GM23338 (cell line): ENCODE results near the gene FOXP1. TPM values are rescaled to one million over a fixed set of nuclear protein-coding genes. Genes with fewer than 3 reads are reported as not detected.

ENCODE experiments used
- ATAC-seq: fragments of 200-7000 bp; cut with Tn5 transposase; 3 replicates; pipeline ENCODE4 v1.9.1; 2020
- DNase-seq: peaks from one replicate; pipeline ENCODE4 v3.0.0-alpha.2; 2015; ENCODE audit warnings: low spot score
- H2AFZ ChIP-seq: fragments of 200-600 bp; sonication (generic); 2 replicates; pipeline ENCODE4 v1.8.0; 2016; ENCODE audit warnings: antibody characterized with exemption, mild to moderate bottlenecking, moderate library complexity
- H3F3A ChIP-seq: fragments of 200-600 bp; sonication (generic); replicated peaks from 2 replicates; pipeline ENCODE4 v1.8.0; 2017; ENCODE audit warnings: antibody characterized with exemption, mixed run types, low read depth
- H3K27ac ChIP-seq: fragments of 200-600 bp; sonication (generic); 2 replicates; pipeline ENCODE4 v1.6.1; 2016; ENCODE audit warnings: low read depth
- H3K27me3 ChIP-seq: fragments of 200-600 bp; sonication (generic); 2 replicates; pipeline ENCODE4 v1.8.0; 2016; ENCODE audit warnings: mild to moderate bottlenecking, mixed run types, moderate library complexity; ENCODE audit not compliant: insufficient read depth
- H3K36me3 ChIP-seq: fragments of 200-600 bp; sonication (generic); 2 replicates; pipeline ENCODE4 v1.8.0; 2016; ENCODE audit warnings: mild to moderate bottlenecking; ENCODE audit not compliant: insufficient read depth
- H3K4me1 ChIP-seq: fragments of 200-600 bp; sonication (generic); 2 replicates; pipeline ENCODE4 v1.8.0; 2016; ENCODE audit warnings: mild to moderate bottlenecking, moderate library complexity; ENCODE audit not compliant: insufficient read depth
- H3K4me2 ChIP-seq: fragments of 200-600 bp; sonication (generic); 2 replicates; pipeline ENCODE4 v1.7.1; 2017; ENCODE audit warnings: mixed run types
- H3K4me3 ChIP-seq: fragments of 200-600 bp; sonication (generic); 2 replicates; pipeline ENCODE4 v1.6.1; 2016; ENCODE audit warnings: mixed run types
- H3K79me2 ChIP-seq: fragments of 200-600 bp; sonication (generic); replicated peaks from 2 replicates; pipeline ENCODE4 v1.8.0; 2017; ENCODE audit warnings: mild to moderate bottlenecking; ENCODE audit not compliant: insufficient read depth
- H3K9me2 ChIP-seq: fragments of 200-600 bp; sonication (generic); 2 replicates; pipeline ENCODE4 v1.8.0; 2017; ENCODE audit not compliant: insufficient read depth
- H4K20me1 ChIP-seq: fragments of 200-600 bp; sonication (generic); replicated peaks from 2 replicates; pipeline ENCODE4 v1.8.0; 2017; ENCODE audit warnings: mild to moderate bottlenecking; ENCODE audit not compliant: insufficient read depth
- H3K27ac Mint-ChIP-seq: 2 replicates; pipeline ENCODE4 v1.8.0; 2020; ENCODE audit warnings: inconsistent platforms, mild to moderate bottlenecking, moderate library complexity, mixed read lengths
- H3K27me3 Mint-ChIP-seq: 3 replicates; pipeline ENCODE4 v1.8.0; 2022; ENCODE audit warnings: low read depth, mild to moderate bottlenecking, moderate library complexity, mixed read lengths, inconsistent platforms; ENCODE audit not compliant: insufficient read depth, poor library complexity
- H3K36me3 Mint-ChIP-seq: 3 replicates; pipeline ENCODE4 v1.8.0; 2021; ENCODE audit warnings: low read depth, mild to moderate bottlenecking, inconsistent platforms, moderate library complexity, mixed read lengths
- H3K4me1 Mint-ChIP-seq: 3 replicates; pipeline ENCODE4 v1.8.0; 2020; ENCODE audit warnings: mild to moderate bottlenecking, inconsistent platforms, mixed read lengths
- H3K4me3 Mint-ChIP-seq: 3 replicates; pipeline ENCODE4 v1.8.0; 2021; ENCODE audit warnings: moderate library complexity, mild to moderate bottlenecking, inconsistent platforms, mixed read lengths
- H3K9me3 Mint-ChIP-seq: 3 replicates; pipeline ENCODE4 v1.8.0; 2020; ENCODE audit warnings: moderate library complexity, mild to moderate bottlenecking, inconsistent platforms, mixed read lengths
- CREB1 ChIP-seq: fragments of 250-450 bp; sonication (Bioruptor Pico); IDR thresholded peaks from 2 replicates; pipeline ENCODE4 v1.5.0; 2020; ENCODE audit warnings: low read depth, mild to moderate bottlenecking, moderate library complexity
- ETS1 ChIP-seq: IDR thresholded peaks from 2 replicates; pipeline ENCODE4 v1.6.1; 2016; ENCODE audit warnings: antibody characterized with exemption
- EZH2phosphoT487 ChIP-seq: fragments of 200-600 bp; sonication (generic); IDR thresholded peaks from one replicate; pipeline ENCODE4 v1.8.1; 2018; ENCODE audit warnings: antibody characterized with exemption; ENCODE audit not compliant: unreplicated experiment
- JUNB ChIP-seq: IDR thresholded peaks from one replicate; pipeline ENCODE4 v1.6.1; 2016; ENCODE audit warnings: antibody characterized with exemption; ENCODE audit not compliant: unreplicated experiment
- POLR2AphosphoS5 ChIP-seq: IDR thresholded peaks from 2 replicates; pipeline ENCODE4 v1.6.1; 2016; ENCODE audit warnings: antibody characterized with exemption, low read depth
- STAT1 ChIP-seq: IDR thresholded peaks from one replicate; pipeline ENCODE4 v1.6.1; 2016; ENCODE audit warnings: antibody characterized with exemption; ENCODE audit not compliant: unreplicated experiment
- polyA plus RNA-seq: library from polyadenylated mRNA; unstranded; fragments of >200 nt; fragmentation: Nextera tagmentation; extraction: Ambion mirVana; gene quantifications from 2 replicates; pipeline ENCODE4 v1.2.1, GENCODE V29; 2016
- total RNA-seq: library from RNA; depleted of rRNA; stranded (reverse); fragments of >200 nt; shearing (Covaris generic); gene quantifications from 2 replicates; pipeline ENCODE4 v1.2.3, GENCODE V29; 2014
- TF ChIP-seq, protein P1 (sequence below), 2 experiments: fragments of 200-600 bp in 1 of 2; sonication (generic) in 1 of 2; conservative IDR thresholded peaks; 2 replicates each; pipeline versions ENCODE4 v1.5.1 to v1.6.1; 2016 to 2017; ENCODE audit warnings: antibody characterized with exemption in 2 of 2, low read depth in 2 of 2, mild to moderate bottlenecking in 2 of 2, moderate library complexity in 1 of 2
- TF ChIP-seq, protein P2 (sequence below): IDR thresholded peaks from one replicate; pipeline ENCODE4 v1.6.1; 2018; ENCODE audit warnings: antibody characterized with exemption; ENCODE audit not compliant: unreplicated experiment

The FOXP1 gene
- total and polyA plus RNA-seq, 2 experiments from 2014 or later: 32.9 to 35.5 TPM

DNA sequence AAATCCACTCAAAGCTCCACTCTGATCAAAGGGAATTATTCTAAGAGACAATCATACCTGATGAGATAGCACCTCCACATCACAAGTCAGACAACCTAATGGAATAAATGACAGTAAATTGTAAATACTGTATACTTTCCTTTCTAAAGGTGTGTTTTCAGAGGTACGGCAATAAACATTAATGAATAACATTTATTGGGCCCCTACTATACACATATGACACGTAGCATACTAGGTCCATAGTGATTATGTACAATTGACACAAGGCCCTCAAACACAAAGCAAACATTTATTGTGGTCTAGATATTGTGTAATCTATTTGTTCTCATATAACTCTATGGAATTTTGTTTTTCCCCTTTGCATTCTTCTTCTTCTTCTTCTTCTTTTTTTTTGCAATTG is 429.8 kb downstream of the FOXP1 start:
- H3F3A ChIP-seq: 0 out of 2 replicates have a peak, but pooled peaks cover 4% of the 10 kb centered on the region
- 0 out of 2 replicates have a peak, but pooled peaks cover 7% of the 10 kb centered on the region for H3K79me2 ChIP-seq
- 0 out of 2 replicates have a peak, but pooled peaks cover 4% of the 10 kb centered on the region for H3K36me3 ChIP-seq
- peaks cover 56% of the 10 kb centered on the region for H3K4me1 ChIP-seq
- no peaks in the 10 kb centered on the region for H3K9me2 ChIP-seq
- Mint-ChIP-seq H3K9me3 (no peaks in the 10 kb centered on the region), H3K4me3 (no peak overlapping the region), H3K27ac (peak overlapping the region; percentile 39; the same call in 1 of the 2 replicates), H3K27me3 (peaks cover 3% of the 10 kb centered on the region), H3K4me1 (peaks cover 67% of the 10 kb centered on the region), H3K36me3 (peaks cover 3% of the 10 kb centered on the region; the same call in 1 of the 3 replicates)
- DNase-seq: no peak
- H3K27ac ChIP-seq: 0 out of 2 replicates have a peak overlapping the region, but pooled peaks have one; percentile 61
- 0 out of 2 replicates have a peak overlapping the region, but pooled peaks have one; percentile 30 for H3K4me2 ChIP-seq
- no peaks in the 10 kb centered on the region for H4K20me1 ChIP-seq
- no peak for ATAC-seq
- H2AFZ ChIP-seq: no peak overlapping the region
- TF ChIP-seq EZH2phosphoT487: no peak
- TF ChIP-seq, protein P1, sequence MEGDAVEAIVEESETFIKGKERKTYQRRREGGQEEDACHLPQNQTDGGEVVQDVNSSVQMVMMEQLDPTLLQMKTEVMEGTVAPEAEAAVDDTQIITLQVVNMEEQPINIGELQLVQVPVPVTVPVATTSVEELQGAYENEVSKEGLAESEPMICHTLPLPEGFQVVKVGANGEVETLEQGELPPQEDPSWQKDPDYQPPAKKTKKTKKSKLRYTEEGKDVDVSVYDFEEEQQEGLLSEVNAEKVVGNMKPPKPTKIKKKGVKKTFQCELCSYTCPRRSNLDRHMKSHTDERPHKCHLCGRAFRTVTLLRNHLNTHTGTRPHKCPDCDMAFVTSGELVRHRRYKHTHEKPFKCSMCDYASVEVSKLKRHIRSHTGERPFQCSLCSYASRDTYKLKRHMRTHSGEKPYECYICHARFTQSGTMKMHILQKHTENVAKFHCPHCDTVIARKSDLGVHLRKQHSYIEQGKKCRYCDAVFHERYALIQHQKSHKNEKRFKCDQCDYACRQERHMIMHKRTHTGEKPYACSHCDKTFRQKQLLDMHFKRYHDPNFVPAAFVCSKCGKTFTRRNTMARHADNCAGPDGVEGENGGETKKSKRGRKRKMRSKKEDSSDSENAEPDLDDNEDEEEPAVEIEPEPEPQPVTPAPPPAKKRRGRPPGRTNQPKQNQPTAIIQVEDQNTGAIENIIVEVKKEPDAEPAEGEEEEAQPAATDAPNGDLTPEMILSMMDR (conservative IDR thresholded peaks at IDR 0.05; ENCODE audit: low read depth in 2 of 2): no peak
- TF ChIP-seq, protein P2, sequence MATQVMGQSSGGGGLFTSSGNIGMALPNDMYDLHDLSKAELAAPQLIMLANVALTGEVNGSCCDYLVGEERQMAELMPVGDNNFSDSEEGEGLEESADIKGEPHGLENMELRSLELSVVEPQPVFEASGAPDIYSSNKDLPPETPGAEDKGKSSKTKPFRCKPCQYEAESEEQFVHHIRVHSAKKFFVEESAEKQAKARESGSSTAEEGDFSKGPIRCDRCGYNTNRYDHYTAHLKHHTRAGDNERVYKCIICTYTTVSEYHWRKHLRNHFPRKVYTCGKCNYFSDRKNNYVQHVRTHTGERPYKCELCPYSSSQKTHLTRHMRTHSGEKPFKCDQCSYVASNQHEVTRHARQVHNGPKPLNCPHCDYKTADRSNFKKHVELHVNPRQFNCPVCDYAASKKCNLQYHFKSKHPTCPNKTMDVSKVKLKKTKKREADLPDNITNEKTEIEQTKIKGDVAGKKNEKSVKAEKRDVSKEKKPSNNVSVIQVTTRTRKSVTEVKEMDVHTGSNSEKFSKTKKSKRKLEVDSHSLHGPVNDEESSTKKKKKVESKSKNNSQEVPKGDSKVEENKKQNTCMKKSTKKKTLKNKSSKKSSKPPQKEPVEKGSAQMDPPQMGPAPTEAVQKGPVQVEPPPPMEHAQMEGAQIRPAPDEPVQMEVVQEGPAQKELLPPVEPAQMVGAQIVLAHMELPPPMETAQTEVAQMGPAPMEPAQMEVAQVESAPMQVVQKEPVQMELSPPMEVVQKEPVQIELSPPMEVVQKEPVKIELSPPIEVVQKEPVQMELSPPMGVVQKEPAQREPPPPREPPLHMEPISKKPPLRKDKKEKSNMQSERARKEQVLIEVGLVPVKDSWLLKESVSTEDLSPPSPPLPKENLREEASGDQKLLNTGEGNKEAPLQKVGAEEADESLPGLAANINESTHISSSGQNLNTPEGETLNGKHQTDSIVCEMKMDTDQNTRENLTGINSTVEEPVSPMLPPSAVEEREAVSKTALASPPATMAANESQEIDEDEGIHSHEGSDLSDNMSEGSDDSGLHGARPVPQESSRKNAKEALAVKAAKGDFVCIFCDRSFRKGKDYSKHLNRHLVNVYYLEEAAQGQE: no peak
- no peak for TF ChIP-seq STAT1
- no peak for TF ChIP-seq CREB1 (CRISPR knock-in tag)
- TF ChIP-seq ETS1: no peak
- H3K27me3 ChIP-seq: no peaks in the 10 kb centered on the region
- no peak overlapping the region for H3K4me3 ChIP-seq

GRCh38 chr3:71152892-71153265 is 430.6 kb downstream of the FOXP1 start:
- peak overlapping the region; percentile 61 for H3K27ac ChIP-seq
- H3K27ac Mint-ChIP-seq: peak overlapping the region; percentile 88
- TF ChIP-seq POLR2AphosphoS5 (no peak), STAT1 (no peak), JUNB (no peak), EZH2phosphoT487 (no peak)

More at GRCh38 chr3:71152892-71153265, 430.6 kb downstream of the FOXP1 start:
- Histone ChIP-seq H3K4me2 (0 out of 2 replicates have a peak overlapping the region, but pooled peaks have one; percentile 30), H3K27me3 (no peaks in the 10 kb centered on the region), H3K4me1 (peaks cover 56% of the 10 kb centered on the region), H4K20me1 (no peaks in the 10 kb centered on the region), H3K79me2 (0 out of 2 replicates have a peak, but pooled peaks cover 7% of the 10 kb centered on the region), H3K4me3 (no peak overlapping the region), H3F3A (0 out of 2 replicates have a peak, but pooled peaks cover 4% of the 10 kb centered on the region), H3K9me2 (no peaks in the 10 kb centered on the region), H3K36me3 (0 out of 2 replicates have a peak, but pooled peaks cover 4% of the 10 kb centered on the region), H2AFZ (no peak overlapping the region)
- DNase-seq (peak; percentile 63), ATAC-seq (peak; percentile 82)
- H3K27me3 Mint-ChIP-seq: peaks cover 5% of the 10 kb centered on the region
- peak overlapping the region; percentile 11; the same call in 1 of the 3 replicates for H3K4me3 Mint-ChIP-seq
- no peaks in the 10 kb centered on the region for H3K9me3 Mint-ChIP-seq
- peaks cover 3% of the 10 kb centered on the region; the same call in 1 of the 3 replicates for H3K36me3 Mint-ChIP-seq
- H3K4me1 Mint-ChIP-seq: peaks cover 67% of the 10 kb centered on the region
